ENCODE results near the gene KIRREL1.

- TF ChIP-seq CTCF (conservative IDR thresholded peaks at IDR 0.05) (no peak), EZH2 (IDR thresholded peaks at IDR 0.05; ENCODE audit: low read depth) (no peak)
These were observed 114.5 kb downstream of the KIRREL1 start for GRCh38 chr1:158107916-158108315.

Measured in PC-9 (cell line).